ENCODE data around the gene ERC2.

GRCh38 chr3:55592572-55592971 is 875.7 kb downstream of the ERC2 start:
- no peak for TF ChIP-seq CTCF (conservative IDR thresholded peaks at IDR 0.05; ENCODE audit: low read length)
- no peak for TF ChIP-seq EZH2phosphoT487 (IDR thresholded peaks at IDR 0.05; ENCODE audit: borderline replicate concordance, low read depth, low read length)

Measured in OCI-LY7 (cell line).